CD14-positive monocyte (primary cell): ENCODE measurements around the gene HMX2. TPM values are rescaled to one million over a fixed set of nuclear protein-coding genes. Genes with fewer than 3 reads are reported as not detected.

ENCODE experiments used
- DNase-seq, 3 donors: peaks; one replicate each; pipeline ENCODE4 v3.0.0-alpha.2; 2011 to 2022
- H2AFZ ChIP-seq: 2 replicates; pipeline ENCODE4 v1.6.0; 2012; ENCODE audit warnings: mild to moderate bottlenecking, low read depth, low read length, inconsistent platforms; ENCODE audit not compliant: insufficient read depth, poor library complexity, severe bottlenecking
- H3K27ac ChIP-seq, 2 donors: 1 replicate in 1 of 2; 2 replicates in 1 of 2; pipeline ENCODE4 v1.5.1; 2012 to 2013; ENCODE audit warnings: low read length in 2 of 2, control low read depth in 1 of 2, inconsistent platforms in 1 of 2, low read depth in 1 of 2, mild to moderate bottlenecking in 1 of 2
- H3K27me3 ChIP-seq, 2 donors: one replicate each; pipeline versions ENCODE4 v1.6.0 to v1.6.1; 2011 to 2013; ENCODE audit warnings: low read length in 2 of 2; ENCODE audit not compliant: control insufficient read depth in 2 of 2, insufficient read depth in 2 of 2
- H3K36me3 ChIP-seq, 2 donors: replicated peaks in 1 of 2; 1 replicate in 1 of 2; 2 replicates in 1 of 2; pipeline versions ENCODE4 v1.5.1 to v1.6.1; 2012 to 2013; ENCODE audit warnings: low read length in 2 of 2, control low read depth in 1 of 2, inconsistent platforms in 1 of 2, mild to moderate bottlenecking in 1 of 2; ENCODE audit not compliant: insufficient read depth in 2 of 2, control insufficient read depth in 1 of 2
- H3K4me1 ChIP-seq, 2 donors: 1 replicate in 1 of 2; 2 replicates in 1 of 2; pipeline versions ENCODE4 v1.5.1 to v1.6.1; 2012 to 2013; ENCODE audit warnings: low read length in 2 of 2, control low read depth in 1 of 2, inconsistent platforms in 1 of 2, mild to moderate bottlenecking in 1 of 2, moderate library complexity in 1 of 2; ENCODE audit not compliant: insufficient read depth in 2 of 2, control insufficient read depth in 1 of 2
- H3K4me2 ChIP-seq: replicated peaks from 2 replicates; pipeline ENCODE3; 2012; ENCODE audit warnings: low read length, moderate library complexity, mild to moderate bottlenecking; ENCODE audit not compliant: poor library complexity, severe bottlenecking; ENCODE audit errors: extremely low read depth
- H3K4me3 ChIP-seq, 3 experiments: fragments of 200-600 bp in 1 of 3; sonication (generic) in 1 of 3; replicated peaks in 1 of 3; 1 replicate in 2 of 3; 2 replicates in 1 of 3; pipeline ENCODE4 v1.5.1; 2011 to 2013; ENCODE audit warnings: low read length in 3 of 3, mild to moderate bottlenecking in 3 of 3, control low read depth in 2 of 3, low read depth in 2 of 3, inconsistent platforms in 1 of 3, moderate library complexity in 1 of 3
- H3K79me2 ChIP-seq: 2 replicates; pipeline ENCODE4 v1.6.0; 2012; ENCODE audit warnings: mild to moderate bottlenecking, control low read depth, inconsistent platforms, low read length, moderate library complexity; ENCODE audit not compliant: insufficient read depth
- H3K9ac ChIP-seq: 2 replicates; pipeline ENCODE4 v1.6.0; 2017; ENCODE audit warnings: low read length, mild to moderate bottlenecking; ENCODE audit not compliant: insufficient read depth, poor library complexity, severe bottlenecking
- H3K9me3 ChIP-seq, 2 donors: replicated peaks in 1 of 2; 1 replicate in 1 of 2; 2 replicates in 1 of 2; pipeline versions ENCODE4 v1.5.1 to v1.6.1; 2012 to 2013; ENCODE audit warnings: low read length in 2 of 2, control low read depth in 1 of 2; ENCODE audit not compliant: control insufficient read depth in 1 of 2, insufficient read depth in 1 of 2
- H4K20me1 ChIP-seq: 2 replicates; pipeline ENCODE4 v1.6.0; 2012; ENCODE audit warnings: mild to moderate bottlenecking, low read length, control low read depth, moderate library complexity; ENCODE audit not compliant: insufficient read depth
- H3K27ac Mint-ChIP-seq, 7 donors: one replicate each; pipeline ENCODE4 v1.8.0; 2020; ENCODE audit warnings: mild to moderate bottlenecking in 7 of 7, mixed read lengths in 7 of 7, moderate library complexity in 6 of 7, inconsistent platforms in 2 of 7
- H3K27me3 Mint-ChIP-seq, 3 donors: one replicate each; pipeline ENCODE4 v1.8.0; 2021 to 2022; ENCODE audit warnings: low read depth in 3 of 3, mild to moderate bottlenecking in 3 of 3, mixed read lengths in 3 of 3, moderate library complexity in 3 of 3, inconsistent platforms in 1 of 3
- H3K36me3 Mint-ChIP-seq, 2 donors: one replicate each; pipeline ENCODE4 v1.8.0; 2020; ENCODE audit warnings: mixed read lengths in 2 of 2, inconsistent platforms in 1 of 2, mild to moderate bottlenecking in 1 of 2
- H3K4me1 Mint-ChIP-seq: one replicate; pipeline ENCODE4 v1.8.0; 2020; ENCODE audit warnings: mild to moderate bottlenecking, mixed read lengths
- H3K4me3 Mint-ChIP-seq, 2 donors: one replicate each; pipeline ENCODE4 v1.8.0; 2020; ENCODE audit warnings: mild to moderate bottlenecking in 2 of 2, mixed read lengths in 2 of 2, moderate library complexity in 1 of 2
- H3K9me3 Mint-ChIP-seq, 7 donors: one replicate each; pipeline ENCODE4 v1.8.0; 2020 to 2022; ENCODE audit warnings: mixed read lengths in 7 of 7, mild to moderate bottlenecking in 6 of 7, moderate library complexity in 6 of 7, inconsistent platforms in 2 of 7
- CTCF ChIP-seq: fragments of 200-600 bp; IDR thresholded peaks from one replicate; pipeline ENCODE4 v1.8.0; 2022; ENCODE audit warnings: antibody characterized with exemption, mild to moderate bottlenecking
- WGBS: methylation state at CpG from one replicate; pipeline ENCODE4 v1.1.5; 2013; ENCODE audit warnings: missing lambda C conversion rate; ENCODE audit not compliant: insufficient coverage; 5-methylcytosine and 5-hydroxymethylcytosine counted together
- intact Hi-C, 2 donors: fragments of 100-400 bp; cut with micrococcal nuclease; formaldehyde crosslinking; loops; one replicate each; pipeline versions ENCODE4 v1.15.0 to v1.15.1; 2023
- polyA plus RNA-seq, 3 donors: library from polyadenylated mRNA; depleted of rRNA in 1 of 3; unstranded in 2 of 3; stranded (reverse) in 1 of 3; fragments of 300-500 nt in 2 of 3; fragments of >200 nt in 1 of 3; fragmentation: Illumina TruSeq in 2 of 3; gene quantifications; 1 replicate in 2 of 3; 2 replicates in 1 of 3; pipeline ENCODE4 v1.2.3, GENCODE V29; 2012 to 2021

The HMX2 gene
- polyA plus RNA-seq, 3 donors = not detected

- Histone ChIP-seq H3K4me3 (no peak overlapping the region), H2AFZ (no peak overlapping the region), H3K36me3 (no peaks in the 10 kb centered on the region), H3K27ac (no peak overlapping the region), H3K9ac (no peak overlapping the region), H3K9me3 (peaks cover 0 to 38% of the 10 kb centered on the region in 2 donors), H3K4me1 (peaks cover 1 to 32% of the 10 kb centered on the region in 2 donors), H3K27me3 (peaks cover 86 to 98% of the 10 kb centered on the region in 2 donors), H3K79me2 (no peaks in the 10 kb centered on the region), H3K4me2 (no peak overlapping the region), H4K20me1 (no peaks in the 10 kb centered on the region)
- TF ChIP-seq CTCF = no peak
- no peak overlapping the region for H3K27ac Mint-ChIP-seq
- peaks cover 0 to 14% of the 10 kb centered on the region in 2 donors for H3K36me3 Mint-ChIP-seq
- intact Hi-C loops = no loop called here
- WGBS = 5% methylated on average over 34 of the region's 43 CpGs
- peak overlapping the region in 1 of 2 donors; percentile 77 for H3K4me3 Mint-ChIP-seq
- H3K4me1 Mint-ChIP-seq = peaks cover 32% of the 10 kb centered on the region
- H3K9me3 Mint-ChIP-seq = peaks cover 0 to 31% (median 15%) of the 10 kb centered on the region in 7 donors
- H3K27me3 Mint-ChIP-seq = peaks cover 91 to 98% (median 94%) of the 10 kb centered on the region in 3 donors
- DNase-seq = no peak
Observed at GRCh38 chr10:123140164-123140982, 7.6 kb upstream of the HMX2 start.

DNA sequence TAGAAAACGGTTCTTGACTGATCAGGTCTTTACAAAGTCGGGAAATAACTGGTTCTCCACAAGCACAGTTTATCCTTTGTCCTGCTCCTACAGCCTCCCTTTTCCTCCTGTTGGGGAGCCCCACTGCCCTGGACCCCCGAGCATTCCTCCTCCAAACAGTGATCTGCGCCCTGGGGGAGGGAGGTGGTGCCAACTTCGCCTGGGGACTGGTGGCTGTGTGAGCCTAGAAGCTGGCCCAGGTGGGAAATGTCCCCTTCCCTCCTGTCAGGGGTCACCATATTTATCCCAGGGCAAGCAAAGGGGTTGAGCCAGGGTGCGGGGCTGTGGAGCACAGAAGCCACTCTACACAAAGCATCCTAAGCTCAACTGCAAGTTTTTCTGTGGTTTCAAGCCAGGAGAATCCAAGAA, 6.9 kb upstream of the HMX2 start:
- Histone ChIP-seq H3K79me2 (no peaks in the 10 kb centered on the region), H3K36me3 (no peaks in the 10 kb centered on the region), H4K20me1 (no peaks in the 10 kb centered on the region), H3K4me2 (no peak overlapping the region), H3K9me3 (peaks cover 0 to 38% of the 10 kb centered on the region in 2 donors), H3K4me3 (no peak overlapping the region), H3K27me3 (peaks cover 92 to 99% of the 10 kb centered on the region in 2 donors), H2AFZ (no peak overlapping the region), H3K9ac (no peak overlapping the region), H3K4me1 (peaks cover 1 to 28% of the 10 kb centered on the region in 2 donors), H3K27ac (no peak overlapping the region)
- no peak for TF ChIP-seq CTCF
- Mint-ChIP-seq H3K36me3 (peaks cover 3 to 17% of the 10 kb centered on the region in 2 donors), H3K4me1 (peaks cover 37% of the 10 kb centered on the region), H3K9me3 (peaks cover 0 to 34% (median 17%) of the 10 kb centered on the region in 7 donors), H3K4me3 (peak overlapping the region in 1 of 2 donors; percentile 77), H3K27me3 (peaks cover 95 to 98% (median 95%) of the 10 kb centered on the region in 3 donors), H3K27ac (no peak overlapping the region)
- intact Hi-C loops = no loop called here
- WGBS = 20% methylated on average over 1 of the region's 6 CpGs
- DNase-seq = no peak
